Ovary (tissue), 3 donors: ENCODE data around the gene BPGM.

Source experiments
- EP300 ChIP-seq: sonication (generic); formaldehyde crosslinking; IDR thresholded peaks from one replicate; pipeline ENCODE4 v1.6.1; 2017; ENCODE audit warnings: antibody characterized with exemption
- POLR2A ChIP-seq: fragments of 450-650 bp; IDR thresholded peaks from one replicate; pipeline ENCODE4 v1.6.1; 2017; ENCODE audit warnings: antibody characterized with exemption, mild to moderate bottlenecking, moderate library complexity
- TF ChIP-seq, protein P1 (sequence below), 3 donors: fragments of 450-650 bp in 2 of 3; fragments of 200-600 bp in 1 of 3; IDR thresholded peaks; one replicate each; pipeline versions ENCODE4 v1.5.1 to v1.8.0; 2016 to 2022; ENCODE audit warnings: antibody characterized with exemption in 3 of 3, mild to moderate bottlenecking in 1 of 3
- donor health status: DM: no; HTN: no; CAD: no.

- TF ChIP-seq, protein P1, sequence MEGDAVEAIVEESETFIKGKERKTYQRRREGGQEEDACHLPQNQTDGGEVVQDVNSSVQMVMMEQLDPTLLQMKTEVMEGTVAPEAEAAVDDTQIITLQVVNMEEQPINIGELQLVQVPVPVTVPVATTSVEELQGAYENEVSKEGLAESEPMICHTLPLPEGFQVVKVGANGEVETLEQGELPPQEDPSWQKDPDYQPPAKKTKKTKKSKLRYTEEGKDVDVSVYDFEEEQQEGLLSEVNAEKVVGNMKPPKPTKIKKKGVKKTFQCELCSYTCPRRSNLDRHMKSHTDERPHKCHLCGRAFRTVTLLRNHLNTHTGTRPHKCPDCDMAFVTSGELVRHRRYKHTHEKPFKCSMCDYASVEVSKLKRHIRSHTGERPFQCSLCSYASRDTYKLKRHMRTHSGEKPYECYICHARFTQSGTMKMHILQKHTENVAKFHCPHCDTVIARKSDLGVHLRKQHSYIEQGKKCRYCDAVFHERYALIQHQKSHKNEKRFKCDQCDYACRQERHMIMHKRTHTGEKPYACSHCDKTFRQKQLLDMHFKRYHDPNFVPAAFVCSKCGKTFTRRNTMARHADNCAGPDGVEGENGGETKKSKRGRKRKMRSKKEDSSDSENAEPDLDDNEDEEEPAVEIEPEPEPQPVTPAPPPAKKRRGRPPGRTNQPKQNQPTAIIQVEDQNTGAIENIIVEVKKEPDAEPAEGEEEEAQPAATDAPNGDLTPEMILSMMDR (IDR thresholded peaks at IDR 0.05) = no peak
- TF ChIP-seq POLR2A = no peak
- no peak for TF ChIP-seq EP300
These were observed 34.5 kb upstream of the BPGM start for GRCh38 chr7:134612197-134612596.
